Colonic mucosa (tissue), 4 donors: Measurements from ENCODE around the gene HOXA4. TPM values are rescaled to one million over a fixed set of nuclear protein-coding genes. Genes with fewer than 3 reads are reported as not detected.

Experiments
- DNase-seq: peaks from one replicate; pipeline ENCODE4 v3.0.0-alpha.2; 2020
- H3K27ac ChIP-seq: fragments of 200-600 bp; one replicate; pipeline ENCODE4 v1.8.0; 2021
- H3K27me3 ChIP-seq: fragments of 200-600 bp; one replicate; pipeline ENCODE4 v1.8.0; 2021
- H3K36me3 ChIP-seq: fragments of 200-600 bp; one replicate; pipeline ENCODE4 v1.8.0; 2021
- H3K4me1 ChIP-seq: fragments of 200-600 bp; one replicate; pipeline ENCODE4 v1.8.0; 2021; ENCODE audit warnings: mild to moderate bottlenecking
- H3K4me3 ChIP-seq: fragments of 200-600 bp; one replicate; pipeline ENCODE4 v1.8.0; 2021
- H3K9ac ChIP-seq, 2 donors: one replicate each; pipeline ENCODE4 v1.7.0; 2013; ENCODE audit warnings: control low read depth in 2 of 2, low read depth in 2 of 2, low read length in 2 of 2
- H3K9me3 ChIP-seq: fragments of 200-600 bp; one replicate; pipeline ENCODE4 v1.8.0; 2021
- intact Hi-C: fragments of 100-400 bp; cut with DNase I; formaldehyde crosslinking; loops from one replicate; pipeline ENCODE4 v1.14.1; 2022
- total RNA-seq, 2 donors: library from RNA; stranded (reverse); fragmentation: NEBNext Ultra II Directional in 1 of 2; extraction: Animal tissue kit (Norgen Biotek cat#: 25700) in 1 of 2; gene quantifications; one replicate each; pipeline ENCODE4 v1.2.1, GENCODE V29; 2021
- TF ChIP-seq, protein P1 (sequence below): fragments of 200-600 bp; IDR thresholded peaks from one replicate; pipeline ENCODE4 v1.8.0; 2022; ENCODE audit warnings: antibody characterized with exemption, mild to moderate bottlenecking
- donor health status: healthy.
- donor health status: DM: no; HTN: no; CAD: no.
- donor health status: DM: no; HTN: no; CAD: no.

HOXA4 gene
- total RNA-seq, 2 donors from 2014 or later, result 3.3 to 4.5 TPM

DNA sequence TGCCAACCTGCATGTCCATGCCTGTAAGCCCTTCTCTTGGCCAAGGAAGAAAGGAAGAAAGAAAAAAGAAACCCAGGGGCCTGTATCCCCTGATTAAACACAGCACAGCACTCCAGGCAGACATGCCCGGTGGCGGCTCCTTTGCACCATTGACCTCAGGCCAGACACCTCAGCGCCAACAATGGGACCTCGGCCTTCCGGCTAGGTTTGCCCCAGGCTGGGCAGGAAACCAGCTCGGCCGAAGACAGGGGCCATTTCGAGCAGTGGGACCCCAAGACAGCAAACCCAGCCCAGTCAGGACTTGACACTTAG is 40.7 kb upstream of the HOXA4 start:
- no peaks in the 10 kb centered on the region for H3K9me3 ChIP-seq
- H3K4me3 ChIP-seq, result peak overlapping the region; percentile 57
- peak overlapping the region; percentile 31 to 98 for H3K9ac ChIP-seq
- peak overlapping the region; percentile 94 for H3K27ac ChIP-seq
- TF ChIP-seq, protein P1, sequence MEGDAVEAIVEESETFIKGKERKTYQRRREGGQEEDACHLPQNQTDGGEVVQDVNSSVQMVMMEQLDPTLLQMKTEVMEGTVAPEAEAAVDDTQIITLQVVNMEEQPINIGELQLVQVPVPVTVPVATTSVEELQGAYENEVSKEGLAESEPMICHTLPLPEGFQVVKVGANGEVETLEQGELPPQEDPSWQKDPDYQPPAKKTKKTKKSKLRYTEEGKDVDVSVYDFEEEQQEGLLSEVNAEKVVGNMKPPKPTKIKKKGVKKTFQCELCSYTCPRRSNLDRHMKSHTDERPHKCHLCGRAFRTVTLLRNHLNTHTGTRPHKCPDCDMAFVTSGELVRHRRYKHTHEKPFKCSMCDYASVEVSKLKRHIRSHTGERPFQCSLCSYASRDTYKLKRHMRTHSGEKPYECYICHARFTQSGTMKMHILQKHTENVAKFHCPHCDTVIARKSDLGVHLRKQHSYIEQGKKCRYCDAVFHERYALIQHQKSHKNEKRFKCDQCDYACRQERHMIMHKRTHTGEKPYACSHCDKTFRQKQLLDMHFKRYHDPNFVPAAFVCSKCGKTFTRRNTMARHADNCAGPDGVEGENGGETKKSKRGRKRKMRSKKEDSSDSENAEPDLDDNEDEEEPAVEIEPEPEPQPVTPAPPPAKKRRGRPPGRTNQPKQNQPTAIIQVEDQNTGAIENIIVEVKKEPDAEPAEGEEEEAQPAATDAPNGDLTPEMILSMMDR, result no peak
- no peak for DNase-seq
- H3K4me1 ChIP-seq, result no peaks in the 10 kb centered on the region
- intact Hi-C loops, result no loop called here
- H3K27me3 ChIP-seq, result peaks cover 12% of the 10 kb centered on the region
- no peaks in the 10 kb centered on the region for H3K36me3 ChIP-seq

DNA sequence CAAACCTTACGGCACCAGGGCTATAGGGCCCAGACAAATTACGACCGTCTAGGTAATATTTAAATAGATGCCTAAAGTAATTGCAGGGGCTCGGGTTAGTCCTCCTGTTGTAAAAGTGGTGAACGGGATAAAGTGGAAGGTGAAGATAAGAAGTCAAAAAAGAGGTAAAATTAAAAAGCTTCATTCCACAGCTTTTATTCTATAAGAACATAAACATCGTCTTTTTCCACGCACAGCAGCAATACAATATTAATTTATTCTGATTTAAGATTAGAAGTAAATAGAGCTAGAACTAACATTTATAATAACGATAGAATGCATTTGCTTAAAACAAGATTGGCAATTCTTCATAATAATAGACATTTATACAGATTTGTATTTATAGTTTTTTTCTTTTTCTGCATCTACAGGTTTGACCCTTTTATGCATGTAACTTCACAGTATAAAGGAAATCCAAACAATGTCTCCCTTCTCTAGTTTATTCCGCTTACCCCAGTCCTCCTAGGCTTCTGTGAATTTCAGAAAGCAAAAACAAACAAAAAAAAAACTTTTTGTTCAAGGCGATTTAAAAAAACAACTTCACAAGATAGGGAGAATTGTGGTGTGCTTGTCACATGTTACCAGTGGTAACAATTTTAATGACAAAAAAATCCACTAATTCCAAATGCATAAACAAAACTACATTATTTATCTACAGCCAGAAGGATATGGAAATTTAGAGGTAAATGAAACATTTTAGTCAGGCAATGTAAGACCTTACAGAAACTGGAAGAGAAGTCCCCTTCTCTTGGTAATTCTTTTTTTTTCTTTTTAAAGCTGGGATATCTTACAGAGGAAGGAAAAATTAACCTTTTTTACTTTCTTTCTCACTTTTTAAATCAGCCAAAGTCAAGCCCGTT is 40.1 kb upstream of the HOXA4 start:
- Histone ChIP-seq H3K4me1 (no peaks in the 10 kb centered on the region), H3K4me3 (peak overlapping the region; percentile 57), H3K27ac (peak overlapping the region; percentile 94), H3K9me3 (no peaks in the 10 kb centered on the region), H3K9ac (peak overlapping the region; percentile 91 to 98), H3K27me3 (peaks cover 17% of the 10 kb centered on the region), H3K36me3 (no peaks in the 10 kb centered on the region)
- intact Hi-C loops, result no loop called here
- TF ChIP-seq, protein P1, result no peak
- DNase-seq, result no peak

DNA sequence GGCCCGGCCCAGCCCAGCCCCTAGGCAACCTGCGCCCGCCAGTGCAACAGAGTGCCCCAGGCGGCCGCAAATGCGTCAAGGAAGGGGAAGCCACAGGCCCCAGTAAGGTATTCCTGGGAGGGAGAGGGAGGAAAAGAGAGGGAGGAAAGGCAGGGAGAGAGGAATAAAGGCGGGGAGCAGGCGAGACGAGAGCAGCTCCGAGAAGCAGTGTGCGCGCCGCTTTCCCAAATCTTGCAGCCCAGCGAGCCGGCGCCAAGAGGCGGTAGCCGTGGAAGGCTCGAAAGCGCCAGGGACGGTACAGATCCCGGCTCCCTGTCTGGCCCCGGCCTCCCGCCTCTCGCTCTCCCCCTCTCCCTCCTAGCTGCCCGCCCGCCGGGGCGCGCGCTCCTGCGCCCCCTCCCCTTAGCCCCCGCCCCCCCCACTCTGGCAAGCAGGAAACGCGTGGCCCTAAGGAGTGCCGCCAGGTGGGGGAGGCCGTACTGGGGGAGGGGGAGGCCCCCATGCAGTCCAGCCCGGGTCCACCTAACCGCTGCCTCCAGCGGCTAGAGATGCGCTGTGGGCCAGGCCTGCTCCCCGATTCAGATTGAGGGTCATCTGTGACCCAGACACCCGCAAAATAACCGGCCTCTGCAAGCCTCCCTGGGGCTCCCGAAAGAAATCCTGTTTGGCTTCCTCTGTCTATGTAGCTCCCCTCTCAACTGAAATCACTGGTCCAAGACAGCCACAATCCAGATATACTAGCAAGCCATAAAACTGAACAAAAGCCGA is 39.3 kb upstream of the HOXA4 start:
- TF ChIP-seq, protein P1, result no peak
- intact Hi-C loops, result loop anchor here (5.0 kb wide), 1 partner anchor 1313 kb away; no protein-coding TSS in a partner anchor
- no peaks in the 10 kb centered on the region for H3K36me3 ChIP-seq
- H3K27me3 ChIP-seq, result peaks cover 17% of the 10 kb centered on the region
- peak overlapping the region; percentile 57 for H3K4me3 ChIP-seq
- no peaks in the 10 kb centered on the region for H3K9me3 ChIP-seq
- H3K4me1 ChIP-seq, result no peaks in the 10 kb centered on the region
- no peak for DNase-seq
- peak overlapping the region; percentile 94 for H3K27ac ChIP-seq
- H3K9ac ChIP-seq, result peak overlapping the region; percentile 91 to 98

DNA sequence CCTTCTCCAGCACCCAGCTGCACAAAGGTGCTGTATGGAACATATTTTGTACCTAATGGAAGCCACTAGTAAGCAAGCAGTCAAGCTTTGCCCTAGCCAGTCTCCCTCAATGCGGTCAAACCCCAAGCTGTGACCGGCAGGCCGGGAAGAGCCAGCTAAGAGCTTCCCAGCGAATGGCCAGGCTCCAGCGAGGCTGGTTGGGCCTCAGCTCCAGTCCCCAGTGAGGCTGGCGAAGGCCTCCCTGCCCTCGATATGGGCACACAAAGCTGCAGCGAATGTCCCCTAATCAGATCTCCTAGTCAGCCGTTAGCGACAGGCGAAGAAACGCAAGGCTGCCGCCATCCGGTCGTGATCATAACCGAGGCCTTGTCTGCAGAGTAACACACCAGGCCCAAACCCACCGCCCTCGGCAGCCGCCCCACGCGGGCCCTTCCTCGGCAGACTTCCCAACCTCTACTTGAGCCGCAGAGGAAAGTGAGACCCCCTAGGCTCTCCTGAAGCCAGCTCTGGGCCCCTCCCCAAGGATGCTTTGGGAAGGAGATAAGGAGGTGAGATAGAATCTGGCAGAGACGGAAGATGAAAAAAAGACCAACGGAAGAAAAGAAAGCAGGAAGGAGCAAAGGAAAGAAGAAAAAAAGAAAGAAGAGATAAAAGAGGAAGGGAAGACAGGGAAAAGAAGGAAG is 37.8 kb upstream of the HOXA4 start:
- Histone ChIP-seq H3K36me3 (no peaks in the 10 kb centered on the region), H3K9me3 (no peaks in the 10 kb centered on the region), H3K4me3 (peak overlapping the region; percentile 57), H3K27me3 (peaks cover 8% of the 10 kb centered on the region), H3K4me1 (no peaks in the 10 kb centered on the region), H3K27ac (peak overlapping the region; percentile 94), H3K9ac (peak overlapping the region; percentile 91 to 98)
- intact Hi-C loops, result loop anchor here (5.0 kb wide), 1 partner anchor 1311 kb away; no protein-coding TSS in a partner anchor
- DNase-seq, result peak; percentile 76
- TF ChIP-seq, protein P1, result no peak

DNA sequence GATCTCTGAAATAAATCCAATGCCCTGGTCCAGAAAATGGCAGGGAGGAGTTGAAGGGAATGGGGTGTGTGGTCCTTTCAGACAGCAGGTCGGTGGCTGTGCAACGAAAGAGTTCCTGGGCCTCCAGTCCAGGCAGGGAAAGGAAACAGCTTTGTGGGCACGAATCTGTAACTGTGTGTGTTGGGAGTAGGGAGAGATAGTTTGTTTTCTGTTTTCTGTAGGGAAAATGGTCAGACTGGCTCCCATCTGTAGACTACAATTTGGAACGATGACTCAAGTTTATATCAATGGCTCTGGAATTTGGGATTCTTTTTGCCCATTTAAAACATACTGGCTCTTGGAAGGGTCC is 37.3 kb upstream of the HOXA4 start:
- Histone ChIP-seq H3K9ac (peak overlapping the region; percentile 91 to 98), H3K36me3 (no peaks in the 10 kb centered on the region), H3K27ac (peak overlapping the region; percentile 94), H3K27me3 (peaks cover 7% of the 10 kb centered on the region), H3K4me3 (peak overlapping the region; percentile 57), H3K9me3 (no peaks in the 10 kb centered on the region), H3K4me1 (no peaks in the 10 kb centered on the region)
- DNase-seq, result no peak
- intact Hi-C loops, result loop anchor here (5.0 kb wide), 1 partner anchor 1311 kb away; no protein-coding TSS in a partner anchor
- TF ChIP-seq, protein P1, result no peak
